GM23338 (cell line): ENCODE measurements around the gene TENM3. TPM values are rescaled to one million over a fixed set of nuclear protein-coding genes. Genes with fewer than 3 reads are reported as not detected.
A peak's percentile ranks its signal among the peaks of the same experiment; 100 is the strongest.

Experiments
- ATAC-seq: fragments of 200-7000 bp; cut with Tn5 transposase; 3 replicates; pipeline ENCODE4 v1.9.1; 2020
- DNase-seq: peaks from one replicate; pipeline ENCODE4 v3.0.0-alpha.2; 2015; ENCODE audit warnings: low spot score
- H2AFZ ChIP-seq: fragments of 200-600 bp; sonication (generic); 2 replicates; pipeline ENCODE4 v1.8.0; 2016; ENCODE audit warnings: antibody characterized with exemption, mild to moderate bottlenecking, moderate library complexity
- H3F3A ChIP-seq: fragments of 200-600 bp; sonication (generic); replicated peaks from 2 replicates; pipeline ENCODE4 v1.8.0; 2017; ENCODE audit warnings: antibody characterized with exemption, mixed run types, low read depth
- H3K27ac ChIP-seq: fragments of 200-600 bp; sonication (generic); 2 replicates; pipeline ENCODE4 v1.6.1; 2016; ENCODE audit warnings: low read depth
- H3K27me3 ChIP-seq: fragments of 200-600 bp; sonication (generic); 2 replicates; pipeline ENCODE4 v1.8.0; 2016; ENCODE audit warnings: mild to moderate bottlenecking, mixed run types, moderate library complexity; ENCODE audit not compliant: insufficient read depth
- H3K36me3 ChIP-seq: fragments of 200-600 bp; sonication (generic); 2 replicates; pipeline ENCODE4 v1.8.0; 2016; ENCODE audit warnings: mild to moderate bottlenecking; ENCODE audit not compliant: insufficient read depth
- H3K4me1 ChIP-seq: fragments of 200-600 bp; sonication (generic); 2 replicates; pipeline ENCODE4 v1.8.0; 2016; ENCODE audit warnings: mild to moderate bottlenecking, moderate library complexity; ENCODE audit not compliant: insufficient read depth
- H3K4me2 ChIP-seq: fragments of 200-600 bp; sonication (generic); 2 replicates; pipeline ENCODE4 v1.7.1; 2017; ENCODE audit warnings: mixed run types
- H3K4me3 ChIP-seq: fragments of 200-600 bp; sonication (generic); 2 replicates; pipeline ENCODE4 v1.6.1; 2016; ENCODE audit warnings: mixed run types
- H3K79me2 ChIP-seq: fragments of 200-600 bp; sonication (generic); replicated peaks from 2 replicates; pipeline ENCODE4 v1.8.0; 2017; ENCODE audit warnings: mild to moderate bottlenecking; ENCODE audit not compliant: insufficient read depth
- H3K9me2 ChIP-seq: fragments of 200-600 bp; sonication (generic); 2 replicates; pipeline ENCODE4 v1.8.0; 2017; ENCODE audit not compliant: insufficient read depth
- H4K20me1 ChIP-seq: fragments of 200-600 bp; sonication (generic); replicated peaks from 2 replicates; pipeline ENCODE4 v1.8.0; 2017; ENCODE audit warnings: mild to moderate bottlenecking; ENCODE audit not compliant: insufficient read depth
- H3K27ac Mint-ChIP-seq: 2 replicates; pipeline ENCODE4 v1.8.0; 2020; ENCODE audit warnings: inconsistent platforms, mild to moderate bottlenecking, moderate library complexity, mixed read lengths
- H3K27me3 Mint-ChIP-seq: 3 replicates; pipeline ENCODE4 v1.8.0; 2022; ENCODE audit warnings: low read depth, mild to moderate bottlenecking, moderate library complexity, mixed read lengths, inconsistent platforms; ENCODE audit not compliant: insufficient read depth, poor library complexity
- H3K36me3 Mint-ChIP-seq: 3 replicates; pipeline ENCODE4 v1.8.0; 2021; ENCODE audit warnings: low read depth, mild to moderate bottlenecking, inconsistent platforms, moderate library complexity, mixed read lengths
- H3K4me1 Mint-ChIP-seq: 3 replicates; pipeline ENCODE4 v1.8.0; 2020; ENCODE audit warnings: mild to moderate bottlenecking, inconsistent platforms, mixed read lengths
- H3K4me3 Mint-ChIP-seq: 3 replicates; pipeline ENCODE4 v1.8.0; 2021; ENCODE audit warnings: moderate library complexity, mild to moderate bottlenecking, inconsistent platforms, mixed read lengths
- H3K9me3 Mint-ChIP-seq: 3 replicates; pipeline ENCODE4 v1.8.0; 2020; ENCODE audit warnings: moderate library complexity, mild to moderate bottlenecking, inconsistent platforms, mixed read lengths
- CREB1 ChIP-seq: fragments of 250-450 bp; sonication (Bioruptor Pico); IDR thresholded peaks from 2 replicates; pipeline ENCODE4 v1.5.0; 2020; ENCODE audit warnings: low read depth, mild to moderate bottlenecking, moderate library complexity
- CTCF ChIP-seq, 2 experiments: fragments of 200-600 bp in 1 of 2; sonication (generic) in 1 of 2; conservative IDR thresholded peaks; 2 replicates each; pipeline versions ENCODE4 v1.5.1 to v1.6.1; 2016 to 2017; ENCODE audit warnings: antibody characterized with exemption in 2 of 2, low read depth in 2 of 2, mild to moderate bottlenecking in 2 of 2, moderate library complexity in 1 of 2
- EZH2 ChIP-seq: fragments of 200-600 bp; sonication (generic); IDR thresholded peaks from one replicate; pipeline ENCODE4 v1.8.0; 2017; ENCODE audit warnings: antibody characterized with exemption, mild to moderate bottlenecking, low read depth; ENCODE audit not compliant: unreplicated experiment
- EZH2phosphoT487 ChIP-seq: fragments of 200-600 bp; sonication (generic); IDR thresholded peaks from one replicate; pipeline ENCODE4 v1.8.1; 2018; ENCODE audit warnings: antibody characterized with exemption; ENCODE audit not compliant: unreplicated experiment
- JUNB ChIP-seq: IDR thresholded peaks from one replicate; pipeline ENCODE4 v1.6.1; 2016; ENCODE audit warnings: antibody characterized with exemption; ENCODE audit not compliant: unreplicated experiment
- NANOG ChIP-seq: IDR thresholded peaks from 2 replicates; pipeline ENCODE4 v1.6.1; 2016; ENCODE audit warnings: antibody characterized with exemption, borderline replicate concordance
- POLR2AphosphoS5 ChIP-seq: IDR thresholded peaks from 2 replicates; pipeline ENCODE4 v1.6.1; 2016; ENCODE audit warnings: antibody characterized with exemption, low read depth
- STAT1 ChIP-seq: IDR thresholded peaks from one replicate; pipeline ENCODE4 v1.6.1; 2016; ENCODE audit warnings: antibody characterized with exemption; ENCODE audit not compliant: unreplicated experiment
- ZNF114 ChIP-seq: fragments of 250-450 bp; sonication (Bioruptor Pico); IDR thresholded peaks from 2 replicates; pipeline ENCODE4 v1.5.0; 2020; ENCODE audit warnings: mild to moderate bottlenecking, moderate library complexity
- ZNF331 ChIP-seq: fragments of 250-450 bp; sonication (Bioruptor Pico); IDR thresholded peaks from 2 replicates; pipeline ENCODE4 v1.5.0; 2020; ENCODE audit warnings: low read depth, mild to moderate bottlenecking, moderate library complexity
- polyA plus RNA-seq: library from polyadenylated mRNA; unstranded; fragments of >200 nt; fragmentation: Nextera tagmentation; extraction: Ambion mirVana; gene quantifications from 2 replicates; pipeline ENCODE4 v1.2.1, GENCODE V29; 2016
- total RNA-seq: library from RNA; depleted of rRNA; stranded (reverse); fragments of >200 nt; shearing (Covaris generic); gene quantifications from 2 replicates; pipeline ENCODE4 v1.2.3, GENCODE V29; 2014
- TF ChIP-seq, protein P1 (sequence below): IDR thresholded peaks from one replicate; pipeline ENCODE4 v1.6.1; 2018; ENCODE audit warnings: antibody characterized with exemption; ENCODE audit not compliant: unreplicated experiment
- TF ChIP-seq, protein P2 (sequence below): IDR thresholded peaks from 2 replicates; pipeline ENCODE4 v1.6.1; 2016; ENCODE audit warnings: antibody characterized with exemption

Gene TENM3
- total and polyA plus RNA-seq, 2 experiments from 2014 or later, result 22.2 to 128 TPM

GRCh38 chr4:182549356-182549755 is 306.2 kb downstream of the TENM3 start:
- DNase-seq, result no peak
- Histone ChIP-seq H3K36me3 (no peaks in the 10 kb centered on the region), H3K9me2 (no peaks in the 10 kb centered on the region), H2AFZ (no peak overlapping the region), H3K79me2 (peaks cover 21% of the 10 kb centered on the region), H3K4me2 (0 out of 2 replicates have a peak overlapping the region, but pooled peaks have one; percentile 11), H3K27ac (peak overlapping the region; percentile 12; the same call in 1 of the 2 replicates), H3K4me1 (peaks cover 36% of the 10 kb centered on the region), H3K27me3 (no peaks in the 10 kb centered on the region), H3F3A (no peaks in the 10 kb centered on the region), H3K4me3 (no peak overlapping the region), H4K20me1 (no peaks in the 10 kb centered on the region)
- no peak overlapping the region for H3K4me3 Mint-ChIP-seq
- H3K27me3 Mint-ChIP-seq, result no peaks in the 10 kb centered on the region
- peak; percentile 65 for ATAC-seq
- 0 out of 2 replicates have a peak overlapping the region, but pooled peaks have one; percentile 4 for H3K27ac Mint-ChIP-seq
- peaks cover 54% of the 10 kb centered on the region for H3K4me1 Mint-ChIP-seq
- H3K36me3 Mint-ChIP-seq, result no peaks in the 10 kb centered on the region
- no peaks in the 10 kb centered on the region for H3K9me3 Mint-ChIP-seq
- TF ChIP-seq EZH2phosphoT487, result no peak
- no peak for TF ChIP-seq JUNB
- TF ChIP-seq CREB1 (CRISPR knock-in tag), result no peak
- TF ChIP-seq, protein P1, sequence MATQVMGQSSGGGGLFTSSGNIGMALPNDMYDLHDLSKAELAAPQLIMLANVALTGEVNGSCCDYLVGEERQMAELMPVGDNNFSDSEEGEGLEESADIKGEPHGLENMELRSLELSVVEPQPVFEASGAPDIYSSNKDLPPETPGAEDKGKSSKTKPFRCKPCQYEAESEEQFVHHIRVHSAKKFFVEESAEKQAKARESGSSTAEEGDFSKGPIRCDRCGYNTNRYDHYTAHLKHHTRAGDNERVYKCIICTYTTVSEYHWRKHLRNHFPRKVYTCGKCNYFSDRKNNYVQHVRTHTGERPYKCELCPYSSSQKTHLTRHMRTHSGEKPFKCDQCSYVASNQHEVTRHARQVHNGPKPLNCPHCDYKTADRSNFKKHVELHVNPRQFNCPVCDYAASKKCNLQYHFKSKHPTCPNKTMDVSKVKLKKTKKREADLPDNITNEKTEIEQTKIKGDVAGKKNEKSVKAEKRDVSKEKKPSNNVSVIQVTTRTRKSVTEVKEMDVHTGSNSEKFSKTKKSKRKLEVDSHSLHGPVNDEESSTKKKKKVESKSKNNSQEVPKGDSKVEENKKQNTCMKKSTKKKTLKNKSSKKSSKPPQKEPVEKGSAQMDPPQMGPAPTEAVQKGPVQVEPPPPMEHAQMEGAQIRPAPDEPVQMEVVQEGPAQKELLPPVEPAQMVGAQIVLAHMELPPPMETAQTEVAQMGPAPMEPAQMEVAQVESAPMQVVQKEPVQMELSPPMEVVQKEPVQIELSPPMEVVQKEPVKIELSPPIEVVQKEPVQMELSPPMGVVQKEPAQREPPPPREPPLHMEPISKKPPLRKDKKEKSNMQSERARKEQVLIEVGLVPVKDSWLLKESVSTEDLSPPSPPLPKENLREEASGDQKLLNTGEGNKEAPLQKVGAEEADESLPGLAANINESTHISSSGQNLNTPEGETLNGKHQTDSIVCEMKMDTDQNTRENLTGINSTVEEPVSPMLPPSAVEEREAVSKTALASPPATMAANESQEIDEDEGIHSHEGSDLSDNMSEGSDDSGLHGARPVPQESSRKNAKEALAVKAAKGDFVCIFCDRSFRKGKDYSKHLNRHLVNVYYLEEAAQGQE, result no peak
- TF ChIP-seq NANOG, result no peak
- TF ChIP-seq STAT1, result no peak
- no peak for TF ChIP-seq ZNF114
- no peak for TF ChIP-seq POLR2AphosphoS5
- TF ChIP-seq ZNF331, result no peak

- no peaks in the 10 kb centered on the region for H3K9me3 Mint-ChIP-seq
- Histone ChIP-seq H3K9me2 (no peaks in the 10 kb centered on the region), H3K4me2 (no peak overlapping the region), H3K79me2 (peaks cover 3% of the 10 kb centered on the region), H3K4me1 (peaks cover 64% of the 10 kb centered on the region), H3K27me3 (no peaks in the 10 kb centered on the region), H3K36me3 (no peaks in the 10 kb centered on the region), H3K4me3 (no peak overlapping the region), H2AFZ (no peak overlapping the region), H4K20me1 (no peaks in the 10 kb centered on the region), H3K27ac (no peak overlapping the region), H3F3A (no peaks in the 10 kb centered on the region)
- no peak overlapping the region for H3K27ac Mint-ChIP-seq
- TF ChIP-seq EZH2 (no peak), JUNB (no peak), NANOG (no peak), CTCF (conservative IDR thresholded peaks at IDR 0.05; ENCODE audit: low read depth in 2 of 2) (no peak), ZNF331 (no peak), CREB1 (CRISPR knock-in tag) (no peak)
- TF ChIP-seq, protein P2, sequence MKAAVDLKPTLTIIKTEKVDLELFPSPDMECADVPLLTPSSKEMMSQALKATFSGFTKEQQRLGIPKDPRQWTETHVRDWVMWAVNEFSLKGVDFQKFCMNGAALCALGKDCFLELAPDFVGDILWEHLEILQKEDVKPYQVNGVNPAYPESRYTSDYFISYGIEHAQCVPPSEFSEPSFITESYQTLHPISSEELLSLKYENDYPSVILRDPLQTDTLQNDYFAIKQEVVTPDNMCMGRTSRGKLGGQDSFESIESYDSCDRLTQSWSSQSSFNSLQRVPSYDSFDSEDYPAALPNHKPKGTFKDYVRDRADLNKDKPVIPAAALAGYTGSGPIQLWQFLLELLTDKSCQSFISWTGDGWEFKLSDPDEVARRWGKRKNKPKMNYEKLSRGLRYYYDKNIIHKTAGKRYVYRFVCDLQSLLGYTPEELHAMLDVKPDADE, result no peak
- TF ChIP-seq, protein P1, result no peak
- no peak for DNase-seq
- peaks cover 5% of the 10 kb centered on the region for H3K27me3 Mint-ChIP-seq
- H3K36me3 Mint-ChIP-seq, result no peaks in the 10 kb centered on the region
- peaks cover 77% of the 10 kb centered on the region for H3K4me1 Mint-ChIP-seq
- no peak for ATAC-seq
- H3K4me3 Mint-ChIP-seq, result no peak overlapping the region
Measured at GRCh38 chr4:182552948-182553347, 309.7 kb downstream of the TENM3 start.
